HepG2 (cell line): ENCODE results near the gene RNASE7. TPM values are rescaled to one million over a fixed set of nuclear protein-coding genes. Genes with fewer than 3 reads are reported as not detected.

Experiments used
- EZH2 ChIP-seq: conservative IDR thresholded peaks from 2 replicates; pipeline ENCODE4 v1.6.1; 2012; ENCODE audit warnings: mild to moderate bottlenecking, low read depth, low read length, moderate library complexity
- THAP9 ChIP-seq: sonication (generic); formaldehyde crosslinking; IDR thresholded peaks from 2 replicates; pipeline ENCODE4; 2020; ENCODE audit warnings: missing genetic modification reagents, mild to moderate bottlenecking, borderline replicate concordance
- ZNF292 ChIP-seq: sonication (generic); formaldehyde crosslinking; IDR thresholded peaks from 2 replicates; pipeline ENCODE4 v1.8.1; 2022; ENCODE audit warnings: mild to moderate bottlenecking, low read depth, missing genetic modification reagents, borderline replicate concordance
- ZNF44 ChIP-seq: sonication (generic); formaldehyde crosslinking; IDR thresholded peaks from 2 replicates; pipeline ENCODE4 v1.5.1; 2020; ENCODE audit warnings: mild to moderate bottlenecking, missing genetic modification reagents
- ZNF563 ChIP-seq: sonication (generic); formaldehyde crosslinking; IDR thresholded peaks from 2 replicates; pipeline ENCODE4 v1.8.0; 2022; ENCODE audit warnings: mild to moderate bottlenecking, moderate library complexity, missing genetic modification reagents
- polyA plus RNA-seq, 8 experiments: library from polyadenylated mRNA; depleted of rRNA in 3 of 8; stranded (reverse) in 7 of 8; unstranded in 1 of 8; fragments of >200 nt; fragmentation: Illumina TruSeq in 4 of 8; extraction: Trizol in 4 of 8; gene quantifications; 2 replicates each; pipeline versions ENCODE4 v1.2.1 to v1.2.3, GENCODE V29; 2011 to 2016; ENCODE audit warnings: low read depth in 4 of 8, missing spikeins in 1 of 8, mixed read lengths in 1 of 8; ENCODE audit not compliant: insufficient read depth in 1 of 8
- total RNA-seq, 5 experiments: library from RNA; depleted of rRNA; stranded (reverse); fragments of >200 nt; fragmentation: Illumina TruSeq; extraction: Trizol; gene quantifications; 2 replicates each; pipeline ENCODE4 v1.2.3, GENCODE V29; 2016; ENCODE audit warnings: low read depth in 1 of 5
- TF ChIP-seq, protein P1 (sequence below): sonication (generic); formaldehyde crosslinking; IDR thresholded peaks from 2 replicates; pipeline ENCODE4 v1.5.0; 2020; ENCODE audit warnings: missing genetic modification reagents, mild to moderate bottlenecking, borderline replicate concordance
- TF ChIP-seq, protein P2 (sequence below): sonication (generic); formaldehyde crosslinking; conservative IDR thresholded peaks from 2 replicates; pipeline ENCODE4 v1.4.0; 2020; ENCODE audit warnings: missing genetic modification reagents
- TF ChIP-seq, protein P3 (sequence below): sonication (generic); formaldehyde crosslinking; IDR thresholded peaks from 2 replicates; pipeline ENCODE4 v1.5.0; 2020; ENCODE audit warnings: mild to moderate bottlenecking, missing genetic modification reagents, borderline replicate concordance
- TF ChIP-seq, protein P4 (sequence below): sonication (generic); formaldehyde crosslinking; IDR thresholded peaks from 2 replicates; pipeline ENCODE4 v1.5.0; 2020; ENCODE audit warnings: mild to moderate bottlenecking, missing genetic modification reagents
- TF ChIP-seq, protein P5 (sequence below): sonication (generic); formaldehyde crosslinking; IDR thresholded peaks from 2 replicates; pipeline ENCODE4 v1.4.0; 2020; ENCODE audit warnings: missing genetic modification reagents

RNASE7 gene
- total and polyA plus RNA-seq, 2 of the 13 experiments (the other 11 are each of a cell fraction or from before 2014, with no cell fraction given): 0.04 TPM; not detected in 1

GRCh38 chr14:21092273-21093011, 50.3 kb downstream of the RNASE7 start (continued):
- TF ChIP-seq, protein P1, sequence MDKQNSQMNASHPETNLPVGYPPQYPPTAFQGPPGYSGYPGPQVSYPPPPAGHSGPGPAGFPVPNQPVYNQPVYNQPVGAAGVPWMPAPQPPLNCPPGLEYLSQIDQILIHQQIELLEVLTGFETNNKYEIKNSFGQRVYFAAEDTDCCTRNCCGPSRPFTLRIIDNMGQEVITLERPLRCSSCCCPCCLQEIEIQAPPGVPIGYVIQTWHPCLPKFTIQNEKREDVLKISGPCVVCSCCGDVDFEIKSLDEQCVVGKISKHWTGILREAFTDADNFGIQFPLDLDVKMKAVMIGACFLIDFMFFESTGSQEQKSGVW (CRISPR knock-in tag): no peak
- TF ChIP-seq, protein P2, sequence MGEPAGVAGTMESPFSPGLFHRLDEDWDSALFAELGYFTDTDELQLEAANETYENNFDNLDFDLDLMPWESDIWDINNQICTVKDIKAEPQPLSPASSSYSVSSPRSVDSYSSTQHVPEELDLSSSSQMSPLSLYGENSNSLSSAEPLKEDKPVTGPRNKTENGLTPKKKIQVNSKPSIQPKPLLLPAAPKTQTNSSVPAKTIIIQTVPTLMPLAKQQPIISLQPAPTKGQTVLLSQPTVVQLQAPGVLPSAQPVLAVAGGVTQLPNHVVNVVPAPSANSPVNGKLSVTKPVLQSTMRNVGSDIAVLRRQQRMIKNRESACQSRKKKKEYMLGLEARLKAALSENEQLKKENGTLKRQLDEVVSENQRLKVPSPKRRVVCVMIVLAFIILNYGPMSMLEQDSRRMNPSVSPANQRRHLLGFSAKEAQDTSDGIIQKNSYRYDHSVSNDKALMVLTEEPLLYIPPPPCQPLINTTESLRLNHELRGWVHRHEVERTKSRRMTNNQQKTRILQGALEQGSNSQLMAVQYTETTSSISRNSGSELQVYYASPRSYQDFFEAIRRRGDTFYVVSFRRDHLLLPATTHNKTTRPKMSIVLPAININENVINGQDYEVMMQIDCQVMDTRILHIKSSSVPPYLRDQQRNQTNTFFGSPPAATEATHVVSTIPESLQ (CRISPR knock-in tag): no peak
- TF ChIP-seq THAP9 (CRISPR knock-in tag) (peak; percentile 79; the same call in 1 of the 2 replicates), ZNF563 (CRISPR knock-in tag) (peak; percentile 59; the same call in 1 of the 2 replicates), EZH2 (no peak), ZNF292 (CRISPR knock-in tag) (no peak), ZNF44 (0 out of 2 replicates have a peak, but pooled peaks have one; percentile 38)
- TF ChIP-seq, protein P3, sequence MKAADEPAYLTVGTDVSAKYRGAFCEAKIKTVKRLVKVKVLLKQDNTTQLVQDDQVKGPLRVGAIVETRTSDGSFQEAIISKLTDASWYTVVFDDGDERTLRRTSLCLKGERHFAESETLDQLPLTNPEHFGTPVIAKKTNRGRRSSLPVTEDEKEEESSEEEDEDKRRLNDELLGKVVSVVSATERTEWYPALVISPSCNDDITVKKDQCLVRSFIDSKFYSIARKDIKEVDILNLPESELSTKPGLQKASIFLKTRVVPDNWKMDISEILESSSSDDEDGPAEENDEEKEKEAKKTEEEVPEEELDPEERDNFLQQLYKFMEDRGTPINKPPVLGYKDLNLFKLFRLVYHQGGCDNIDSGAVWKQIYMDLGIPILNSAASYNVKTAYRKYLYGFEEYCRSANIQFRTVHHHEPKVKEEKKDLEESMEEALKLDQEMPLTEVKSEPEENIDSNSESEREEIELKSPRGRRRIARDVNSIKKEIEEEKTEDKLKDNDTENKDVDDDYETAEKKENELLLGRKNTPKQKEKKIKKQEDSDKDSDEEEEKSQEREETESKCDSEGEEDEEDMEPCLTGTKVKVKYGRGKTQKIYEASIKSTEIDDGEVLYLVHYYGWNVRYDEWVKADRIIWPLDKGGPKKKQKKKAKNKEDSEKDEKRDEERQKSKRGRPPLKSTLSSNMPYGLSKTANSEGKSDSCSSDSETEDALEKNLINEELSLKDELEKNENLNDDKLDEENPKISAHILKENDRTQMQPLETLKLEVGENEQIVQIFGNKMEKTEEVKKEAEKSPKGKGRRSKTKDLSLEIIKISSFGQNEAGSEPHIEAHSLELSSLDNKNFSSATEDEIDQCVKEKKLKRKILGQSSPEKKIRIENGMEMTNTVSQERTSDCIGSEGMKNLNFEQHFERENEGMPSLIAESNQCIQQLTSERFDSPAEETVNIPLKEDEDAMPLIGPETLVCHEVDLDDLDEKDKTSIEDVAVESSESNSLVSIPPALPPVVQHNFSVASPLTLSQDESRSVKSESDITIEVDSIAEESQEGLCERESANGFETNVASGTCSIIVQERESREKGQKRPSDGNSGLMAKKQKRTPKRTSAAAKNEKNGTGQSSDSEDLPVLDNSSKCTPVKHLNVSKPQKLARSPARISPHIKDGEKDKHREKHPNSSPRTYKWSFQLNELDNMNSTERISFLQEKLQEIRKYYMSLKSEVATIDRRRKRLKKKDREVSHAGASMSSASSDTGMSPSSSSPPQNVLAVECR (CRISPR knock-in tag): peak; percentile 88
- TF ChIP-seq, protein P4, sequence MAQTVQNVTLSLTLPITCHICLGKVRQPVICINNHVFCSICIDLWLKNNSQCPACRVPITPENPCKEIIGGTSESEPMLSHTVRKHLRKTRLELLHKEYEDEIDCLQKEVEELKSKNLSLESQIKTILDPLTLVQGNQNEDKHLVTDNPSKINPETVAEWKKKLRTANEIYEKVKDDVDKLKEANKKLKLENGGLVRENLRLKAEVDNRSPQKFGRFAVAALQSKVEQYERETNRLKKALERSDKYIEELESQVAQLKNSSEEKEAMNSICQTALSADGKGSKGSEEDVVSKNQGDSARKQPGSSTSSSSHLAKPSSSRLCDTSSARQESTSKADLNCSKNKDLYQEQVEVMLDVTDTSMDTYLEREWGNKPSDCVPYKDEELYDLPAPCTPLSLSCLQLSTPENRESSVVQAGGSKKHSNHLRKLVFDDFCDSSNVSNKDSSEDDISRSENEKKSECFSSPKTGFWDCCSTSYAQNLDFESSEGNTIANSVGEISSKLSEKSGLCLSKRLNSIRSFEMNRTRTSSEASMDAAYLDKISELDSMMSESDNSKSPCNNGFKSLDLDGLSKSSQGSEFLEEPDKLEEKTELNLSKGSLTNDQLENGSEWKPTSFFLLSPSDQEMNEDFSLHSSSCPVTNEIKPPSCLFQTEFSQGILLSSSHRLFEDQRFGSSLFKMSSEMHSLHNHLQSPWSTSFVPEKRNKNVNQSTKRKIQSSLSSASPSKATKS (CRISPR knock-in tag): no peak
- TF ChIP-seq, protein P5, sequence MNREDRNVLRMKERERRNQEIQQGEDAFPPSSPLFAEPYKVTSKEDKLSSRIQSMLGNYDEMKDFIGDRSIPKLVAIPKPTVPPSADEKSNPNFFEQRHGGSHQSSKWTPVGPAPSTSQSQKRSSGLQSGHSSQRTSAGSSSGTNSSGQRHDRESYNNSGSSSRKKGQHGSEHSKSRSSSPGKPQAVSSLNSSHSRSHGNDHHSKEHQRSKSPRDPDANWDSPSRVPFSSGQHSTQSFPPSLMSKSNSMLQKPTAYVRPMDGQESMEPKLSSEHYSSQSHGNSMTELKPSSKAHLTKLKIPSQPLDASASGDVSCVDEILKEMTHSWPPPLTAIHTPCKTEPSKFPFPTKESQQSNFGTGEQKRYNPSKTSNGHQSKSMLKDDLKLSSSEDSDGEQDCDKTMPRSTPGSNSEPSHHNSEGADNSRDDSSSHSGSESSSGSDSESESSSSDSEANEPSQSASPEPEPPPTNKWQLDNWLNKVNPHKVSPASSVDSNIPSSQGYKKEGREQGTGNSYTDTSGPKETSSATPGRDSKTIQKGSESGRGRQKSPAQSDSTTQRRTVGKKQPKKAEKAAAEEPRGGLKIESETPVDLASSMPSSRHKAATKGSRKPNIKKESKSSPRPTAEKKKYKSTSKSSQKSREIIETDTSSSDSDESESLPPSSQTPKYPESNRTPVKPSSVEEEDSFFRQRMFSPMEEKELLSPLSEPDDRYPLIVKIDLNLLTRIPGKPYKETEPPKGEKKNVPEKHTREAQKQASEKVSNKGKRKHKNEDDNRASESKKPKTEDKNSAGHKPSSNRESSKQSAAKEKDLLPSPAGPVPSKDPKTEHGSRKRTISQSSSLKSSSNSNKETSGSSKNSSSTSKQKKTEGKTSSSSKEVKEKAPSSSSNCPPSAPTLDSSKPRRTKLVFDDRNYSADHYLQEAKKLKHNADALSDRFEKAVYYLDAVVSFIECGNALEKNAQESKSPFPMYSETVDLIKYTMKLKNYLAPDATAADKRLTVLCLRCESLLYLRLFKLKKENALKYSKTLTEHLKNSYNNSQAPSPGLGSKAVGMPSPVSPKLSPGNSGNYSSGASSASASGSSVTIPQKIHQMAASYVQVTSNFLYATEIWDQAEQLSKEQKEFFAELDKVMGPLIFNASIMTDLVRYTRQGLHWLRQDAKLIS (CRISPR knock-in tag): 0 out of 2 replicates have a peak, but pooled peaks have one; percentile 81
